Neural progenitor cell (in vitro differentiated cells): ENCODE data around the gene PLXNA4.

ENCODE experiments used
- EZH2 ChIP-seq: fragments of 200-600 bp; sonication (generic); IDR thresholded peaks from 2 replicates; pipeline ENCODE4 v1.6.1; 2017; ENCODE audit warnings: antibody characterized with exemption, mild to moderate bottlenecking, moderate library complexity
- TF ChIP-seq, protein P1 (sequence below): fragments of 200-600 bp; sonication (generic); IDR thresholded peaks from 2 replicates; pipeline ENCODE4 v1.5.1; 2017; ENCODE audit warnings: antibody characterized with exemption, mild to moderate bottlenecking

DNA sequence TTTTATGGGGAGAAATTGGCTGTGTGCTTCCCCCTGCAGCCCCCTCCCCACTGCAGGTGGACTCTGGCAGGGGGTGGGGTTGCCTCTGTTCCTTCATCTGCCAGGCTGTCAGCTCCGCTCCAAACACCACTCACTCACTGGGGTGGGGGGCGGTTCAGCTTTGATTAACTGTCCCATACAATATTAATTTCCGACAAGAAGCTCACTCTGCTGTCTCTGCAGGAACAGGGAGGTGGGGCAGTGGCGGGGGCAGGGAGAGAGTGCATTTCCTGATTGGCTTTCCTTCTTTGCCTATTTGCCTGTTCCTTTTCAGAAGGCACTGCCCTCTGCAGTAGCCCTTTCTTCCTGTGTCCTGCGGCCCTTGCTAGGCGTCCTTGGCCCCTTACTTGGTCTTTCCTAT lies 500.8 kb downstream of the PLXNA4 start:
- TF ChIP-seq, protein P1, sequence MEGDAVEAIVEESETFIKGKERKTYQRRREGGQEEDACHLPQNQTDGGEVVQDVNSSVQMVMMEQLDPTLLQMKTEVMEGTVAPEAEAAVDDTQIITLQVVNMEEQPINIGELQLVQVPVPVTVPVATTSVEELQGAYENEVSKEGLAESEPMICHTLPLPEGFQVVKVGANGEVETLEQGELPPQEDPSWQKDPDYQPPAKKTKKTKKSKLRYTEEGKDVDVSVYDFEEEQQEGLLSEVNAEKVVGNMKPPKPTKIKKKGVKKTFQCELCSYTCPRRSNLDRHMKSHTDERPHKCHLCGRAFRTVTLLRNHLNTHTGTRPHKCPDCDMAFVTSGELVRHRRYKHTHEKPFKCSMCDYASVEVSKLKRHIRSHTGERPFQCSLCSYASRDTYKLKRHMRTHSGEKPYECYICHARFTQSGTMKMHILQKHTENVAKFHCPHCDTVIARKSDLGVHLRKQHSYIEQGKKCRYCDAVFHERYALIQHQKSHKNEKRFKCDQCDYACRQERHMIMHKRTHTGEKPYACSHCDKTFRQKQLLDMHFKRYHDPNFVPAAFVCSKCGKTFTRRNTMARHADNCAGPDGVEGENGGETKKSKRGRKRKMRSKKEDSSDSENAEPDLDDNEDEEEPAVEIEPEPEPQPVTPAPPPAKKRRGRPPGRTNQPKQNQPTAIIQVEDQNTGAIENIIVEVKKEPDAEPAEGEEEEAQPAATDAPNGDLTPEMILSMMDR = no peak
- TF ChIP-seq EZH2 = no peak
